ENCODE measurements around the gene DUOXA2. TPM values are rescaled to one million over a fixed set of nuclear protein-coding genes. Genes with fewer than 3 reads are reported as not detected.
A peak's percentile ranks its signal among the peaks of the same experiment; 100 is the strongest.

Gene DUOXA2
- total and polyA plus RNA-seq, 9 donors, result not detected

DNA sequence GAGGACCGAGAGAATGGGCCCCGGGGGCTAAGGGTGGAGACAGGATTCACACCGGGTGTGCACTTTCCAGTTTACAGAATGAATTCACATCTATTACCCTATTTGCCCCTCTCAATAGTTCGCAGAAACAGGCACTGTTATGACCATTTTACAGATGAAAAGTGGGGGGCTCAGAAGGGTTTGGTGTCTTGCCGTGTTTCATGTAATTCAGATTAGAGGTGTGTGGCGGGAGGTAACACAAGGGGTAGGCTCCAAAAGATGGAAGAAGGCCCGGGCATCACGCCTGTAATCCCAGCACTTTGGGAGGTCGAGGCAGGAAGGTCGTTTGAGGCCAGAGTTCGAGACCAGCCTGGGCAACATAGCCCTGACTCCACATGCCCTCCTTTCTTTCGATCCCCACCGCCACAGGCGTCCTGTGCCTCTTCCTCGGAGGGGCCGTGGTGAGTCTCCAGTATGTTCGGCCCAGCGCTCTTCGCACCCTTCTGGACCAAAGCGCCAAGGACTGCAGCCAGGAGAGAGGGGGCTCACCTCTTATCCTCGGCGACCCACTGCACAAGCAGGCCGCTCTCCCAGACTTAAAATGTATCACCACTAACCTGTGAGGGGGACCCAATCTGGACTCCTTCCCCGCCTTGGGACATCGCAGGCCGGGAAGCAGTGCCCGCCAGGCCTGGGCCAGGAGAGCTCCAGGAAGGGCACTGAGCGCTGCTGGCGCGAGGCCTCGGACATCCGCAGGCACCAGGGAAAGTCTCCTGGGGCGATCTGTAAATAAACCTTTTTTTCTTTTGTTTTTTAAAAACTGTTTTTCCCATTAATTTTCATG, 3.4 kb downstream of the DUOXA2 start:
- Histone ChIP-seq H3K27me3 (ENCODE audit: control insufficient read depth, insufficient read depth, low read length) (peaks cover 74% of the 10 kb centered on the region), H3K9me3 (replicated peaks; ENCODE audit: control insufficient read depth, low read depth, low read length) (no peaks in the 10 kb centered on the region), H3K36me3 (ENCODE audit: control insufficient read depth, insufficient read depth, low read length) (no peaks in the 10 kb centered on the region), H3K4me1 (ENCODE audit: control insufficient read depth, insufficient read depth, low read length) (peaks cover 20% of the 10 kb centered on the region), H3K27ac (ENCODE audit: low read length) (no peak overlapping the region), H3K4me3 (ENCODE audit: low read length) (no peak overlapping the region)
- WGBS (ENCODE audit: insufficient coverage), result 19% methylated on average over 19 of the region's 33 CpGs
- no peak for DNase-seq

DNA sequence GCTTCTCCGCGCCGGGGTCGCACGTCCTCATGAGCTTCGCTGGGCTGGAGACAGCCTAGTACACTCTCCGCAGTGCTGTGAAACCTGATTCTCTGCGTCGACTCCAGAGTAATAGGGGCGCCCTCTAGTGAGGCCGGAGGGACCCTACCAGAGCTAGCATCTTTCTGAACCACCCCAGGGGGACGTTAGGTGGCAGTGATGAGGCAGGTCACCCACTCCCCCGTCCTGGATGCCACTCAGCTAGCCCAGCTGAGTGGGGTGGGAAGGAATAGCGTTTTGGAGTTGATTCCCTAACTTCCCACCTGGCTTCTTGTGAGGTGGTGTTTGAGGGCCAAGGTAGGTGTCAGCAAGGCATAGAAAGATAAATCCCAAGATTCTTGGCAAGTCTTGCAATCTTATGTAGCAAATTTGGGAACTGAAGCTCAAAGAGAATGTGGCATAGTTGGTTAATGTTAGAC, 4.0 kb downstream of the DUOXA2 start:
- no peaks in the 10 kb centered on the region for H3K9me3 ChIP-seq (replicated peaks; ENCODE audit: control insufficient read depth, low read depth, low read length)
- no peak overlapping the region for H3K4me3 ChIP-seq (ENCODE audit: low read length)
- peaks cover 16% of the 10 kb centered on the region for H3K4me1 ChIP-seq (ENCODE audit: control insufficient read depth, insufficient read depth, low read length)
- peak; percentile 94 for DNase-seq
- H3K27ac ChIP-seq (ENCODE audit: low read length), result no peak overlapping the region
- 2% methylated on average over 7 of the region's 14 CpGs for WGBS (ENCODE audit: insufficient coverage)
- peaks cover 72% of the 10 kb centered on the region for H3K27me3 ChIP-seq (ENCODE audit: control insufficient read depth, insufficient read depth, low read length)
- no peaks in the 10 kb centered on the region for H3K36me3 ChIP-seq (ENCODE audit: control insufficient read depth, insufficient read depth, low read length)

DNA sequence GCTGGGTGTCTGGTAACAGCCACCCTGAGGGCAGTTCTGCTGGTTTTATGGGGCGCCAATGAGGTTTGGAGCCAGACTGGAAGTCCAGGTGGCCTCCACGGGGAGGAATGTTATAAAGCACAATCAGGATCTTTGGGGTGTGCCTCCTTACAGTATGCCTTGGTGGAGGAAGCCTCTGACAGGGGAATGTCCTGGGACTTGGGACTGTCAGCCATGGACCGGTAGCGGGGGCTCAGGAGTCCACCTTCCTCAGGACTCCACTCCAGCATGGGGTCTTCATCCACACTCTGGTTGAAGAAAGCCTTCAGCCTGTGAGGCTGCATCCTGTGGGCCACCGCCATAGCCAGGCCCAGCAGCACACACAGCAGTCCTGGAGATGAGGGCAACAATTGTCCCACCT, 4.9 kb downstream of the DUOXA2 start:
- peaks cover 16% of the 10 kb centered on the region for H3K4me1 ChIP-seq (ENCODE audit: control insufficient read depth, insufficient read depth, low read length)
- no peak overlapping the region for H3K27ac ChIP-seq (ENCODE audit: low read length)
- no peak overlapping the region for H3K4me3 ChIP-seq (ENCODE audit: low read length)
- H3K36me3 ChIP-seq (ENCODE audit: control insufficient read depth, insufficient read depth, low read length), result no peaks in the 10 kb centered on the region
- H3K27me3 ChIP-seq (ENCODE audit: control insufficient read depth, insufficient read depth, low read length), result peaks cover 64% of the 10 kb centered on the region
- H3K9me3 ChIP-seq (replicated peaks; ENCODE audit: control insufficient read depth, low read depth, low read length), result no peaks in the 10 kb centered on the region
- WGBS (ENCODE audit: insufficient coverage), result 80% methylated on average over 5 of the region's 5 CpGs
- no peak for DNase-seq

DNA sequence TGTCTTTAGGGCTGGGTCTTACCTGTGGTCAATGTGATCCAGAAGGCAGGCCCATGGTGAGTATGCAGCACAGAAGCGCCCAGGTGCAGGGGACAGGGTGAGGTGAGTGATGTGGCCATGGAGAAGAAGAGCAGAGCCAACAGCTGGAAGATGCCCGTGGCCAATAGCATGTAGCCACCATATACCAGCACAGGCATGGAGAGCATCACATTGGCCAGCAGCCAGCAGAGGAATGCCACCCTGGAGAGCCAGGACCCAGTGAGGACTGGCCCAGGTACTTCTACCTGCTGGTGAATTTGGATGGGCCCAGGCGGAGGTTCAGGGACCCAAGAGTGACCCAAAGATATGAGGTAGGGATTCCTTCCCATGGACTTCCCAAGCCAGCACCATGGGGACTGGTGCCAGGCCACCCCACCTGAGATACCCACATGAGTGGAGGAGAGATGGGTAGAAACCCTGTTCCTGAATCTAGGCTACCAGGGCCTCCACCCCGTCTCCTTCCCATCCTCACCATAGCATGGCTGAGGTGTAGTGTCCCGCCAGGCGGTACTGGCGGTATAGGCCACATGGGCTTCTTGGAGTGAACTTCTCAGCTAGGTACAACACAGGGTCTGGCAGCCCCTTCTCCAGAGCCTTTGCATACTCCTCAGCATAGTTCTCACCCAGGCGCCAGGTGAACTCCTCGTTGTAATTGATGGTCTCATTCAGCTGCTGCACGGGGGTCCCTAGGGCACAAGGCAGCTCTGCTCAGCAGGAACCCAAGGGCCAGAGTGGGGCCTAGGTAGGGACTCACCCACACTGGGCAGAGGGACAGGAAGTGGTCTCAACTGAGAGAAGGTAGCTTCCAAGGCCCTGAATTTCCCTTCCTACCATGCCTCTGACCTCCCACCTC, 6.2 kb downstream of the DUOXA2 start:
- Histone ChIP-seq H3K27me3 (ENCODE audit: control insufficient read depth, insufficient read depth, low read length) (peaks cover 57% of the 10 kb centered on the region), H3K9me3 (replicated peaks; ENCODE audit: control insufficient read depth, low read depth, low read length) (no peaks in the 10 kb centered on the region), H3K36me3 (ENCODE audit: control insufficient read depth, insufficient read depth, low read length) (no peaks in the 10 kb centered on the region), H3K4me1 (ENCODE audit: control insufficient read depth, insufficient read depth, low read length) (peaks cover 14% of the 10 kb centered on the region), H3K4me3 (ENCODE audit: low read length) (no peak overlapping the region), H3K27ac (ENCODE audit: low read length) (no peak overlapping the region)
- no peak for DNase-seq
- WGBS (ENCODE audit: insufficient coverage), result 94% methylated on average over 7 of the region's 10 CpGs

DNA sequence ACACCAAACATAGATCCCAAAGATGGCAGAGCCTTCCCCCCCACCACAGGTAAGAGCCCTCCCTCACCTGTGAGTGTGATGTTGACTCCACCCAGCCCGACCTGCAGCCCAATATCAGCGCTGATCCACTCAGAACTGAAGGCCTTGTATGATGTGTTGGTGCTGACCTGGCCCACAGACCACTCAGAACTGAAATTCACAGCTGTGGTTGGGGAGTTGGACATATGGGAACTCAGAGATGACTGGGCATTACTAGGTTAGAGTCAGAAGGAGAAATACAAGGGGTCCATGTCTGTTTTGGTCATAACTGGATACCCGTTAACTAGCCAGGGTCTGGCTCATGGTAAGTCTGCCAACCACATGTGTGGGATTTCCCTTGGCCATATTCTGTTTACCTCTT, 6.9 kb downstream of the DUOXA2 start:
- peaks cover 56% of the 10 kb centered on the region for H3K27me3 ChIP-seq (ENCODE audit: control insufficient read depth, insufficient read depth, low read length)

DNA sequence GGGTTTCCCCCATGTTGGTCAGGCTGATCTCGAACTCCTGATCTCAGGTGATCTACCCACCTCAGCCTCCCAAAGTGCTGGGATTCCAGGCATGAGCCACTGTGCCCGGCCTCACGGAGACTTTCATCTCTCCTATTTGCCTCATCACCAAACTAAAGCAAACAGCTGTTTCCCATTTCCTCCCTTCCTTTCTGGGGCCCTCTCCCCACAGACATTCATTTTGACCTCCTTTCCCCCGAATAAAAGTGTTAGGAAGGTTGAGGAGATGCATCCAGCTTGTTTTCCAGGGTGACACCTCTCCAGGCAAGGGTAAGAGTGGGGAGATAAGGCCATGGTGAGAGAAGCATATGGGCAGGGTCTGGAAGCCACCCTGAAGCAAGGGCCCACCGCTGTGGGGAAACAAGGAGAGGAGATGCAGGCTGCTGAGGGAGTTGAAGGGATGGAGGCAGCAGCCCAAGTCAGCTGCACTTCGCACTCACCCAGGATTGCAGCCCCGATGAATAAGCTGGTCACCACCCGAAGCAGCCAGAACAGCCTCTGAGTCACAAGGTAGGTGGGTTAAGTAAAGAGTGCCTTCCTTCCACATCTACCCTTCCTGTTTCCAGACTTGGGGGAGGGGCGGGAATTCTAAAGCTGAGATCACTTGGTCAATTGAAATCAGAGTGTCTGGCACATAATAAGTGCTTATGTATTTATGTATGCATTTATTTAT, 7.7 kb downstream of the DUOXA2 start:
- Histone ChIP-seq H3K27ac (ENCODE audit: low read length) (no peak overlapping the region), H3K9me3 (replicated peaks; ENCODE audit: control insufficient read depth, low read depth, low read length) (no peaks in the 10 kb centered on the region), H3K36me3 (ENCODE audit: control insufficient read depth, insufficient read depth, low read length) (no peaks in the 10 kb centered on the region), H3K4me3 (ENCODE audit: low read length) (no peak overlapping the region), H3K27me3 (ENCODE audit: control insufficient read depth, insufficient read depth, low read length) (peaks cover 48% of the 10 kb centered on the region), H3K4me1 (ENCODE audit: control insufficient read depth, insufficient read depth, low read length) (peaks cover 8% of the 10 kb centered on the region)
- DNase-seq, result no peak
- WGBS (ENCODE audit: insufficient coverage), result 56% methylated on average over 3 of the region's 9 CpGs

More for the DNA sequence above, 6.9 kb downstream of the DUOXA2 start:
- Histone ChIP-seq H3K36me3 (ENCODE audit: control insufficient read depth, insufficient read depth, low read length) (no peaks in the 10 kb centered on the region), H3K9me3 (replicated peaks; ENCODE audit: control insufficient read depth, low read depth, low read length) (no peaks in the 10 kb centered on the region), H3K27ac (ENCODE audit: low read length) (no peak overlapping the region), H3K4me3 (ENCODE audit: low read length) (no peak overlapping the region), H3K4me1 (ENCODE audit: control insufficient read depth, insufficient read depth, low read length) (peaks cover 14% of the 10 kb centered on the region)
- no CpG with 5 or more reads among the region's 3 CpGs for WGBS (ENCODE audit: insufficient coverage)
- DNase-seq, result no peak

DNA sequence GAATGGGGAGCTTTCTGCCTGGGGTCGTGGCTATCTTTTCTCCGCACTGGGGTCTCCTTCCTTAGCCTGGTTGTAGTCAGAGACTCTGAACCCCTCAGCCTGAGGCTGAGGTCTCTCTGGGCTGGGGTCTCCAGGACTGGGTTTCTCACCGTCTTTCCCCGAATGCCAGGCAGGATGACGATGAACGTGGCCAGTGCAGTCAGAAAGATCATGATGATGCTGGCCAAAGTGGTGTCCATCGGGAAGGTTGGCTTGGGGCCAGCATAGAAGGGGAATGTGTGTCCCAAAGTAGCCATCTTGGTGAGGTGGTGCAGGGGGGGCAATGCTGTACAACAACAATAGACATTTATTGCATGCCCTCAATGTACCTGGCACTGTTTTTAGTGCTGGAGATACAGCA, 8.6 kb downstream of the DUOXA2 start:
- whole genome bisulfite sequencing (ENCODE audit: insufficient coverage), result 75% methylated on average over 5 of the region's 7 CpGs
- Histone ChIP-seq H3K4me3 (ENCODE audit: low read length) (no peak overlapping the region), H3K9me3 (replicated peaks; ENCODE audit: control insufficient read depth, low read depth, low read length) (no peaks in the 10 kb centered on the region), H3K27me3 (ENCODE audit: control insufficient read depth, insufficient read depth, low read length) (peaks cover 40% of the 10 kb centered on the region), H3K27ac (ENCODE audit: low read length) (no peak overlapping the region), H3K4me1 (ENCODE audit: control insufficient read depth, insufficient read depth, low read length) (peaks cover 2% of the 10 kb centered on the region), H3K36me3 (ENCODE audit: control insufficient read depth, insufficient read depth, low read length) (no peaks in the 10 kb centered on the region)
- no peak for DNase-seq

DNA sequence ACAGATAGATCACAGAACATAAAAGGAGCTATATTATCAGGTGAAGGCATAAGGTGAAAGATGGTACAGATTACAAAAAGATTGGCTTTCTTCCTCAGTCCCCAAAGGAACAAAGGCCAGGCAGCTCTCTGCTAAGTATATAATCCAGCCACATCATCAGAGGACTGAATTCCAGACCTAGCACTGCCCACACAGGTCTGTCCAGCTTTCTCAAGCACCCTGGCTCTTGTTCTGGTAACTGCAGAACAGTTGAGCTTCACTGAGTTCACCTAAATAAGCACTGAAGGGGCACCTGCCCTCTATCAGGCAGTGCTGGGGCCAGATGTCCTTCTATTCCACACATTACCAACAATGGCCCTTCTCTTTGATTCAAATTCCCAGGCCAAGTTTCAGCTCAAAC, 9.3 kb downstream of the DUOXA2 start:
- no peak overlapping the region for H3K4me3 ChIP-seq (ENCODE audit: low read length)
- no peaks in the 10 kb centered on the region for H3K36me3 ChIP-seq (ENCODE audit: control insufficient read depth, insufficient read depth, low read length)
- H3K27ac ChIP-seq (ENCODE audit: low read length), result no peak overlapping the region
- no peaks in the 10 kb centered on the region for H3K4me1 ChIP-seq (ENCODE audit: control insufficient read depth, insufficient read depth, low read length)
- no peak for DNase-seq
- H3K9me3 ChIP-seq (replicated peaks; ENCODE audit: control insufficient read depth, low read depth, low read length), result no peaks in the 10 kb centered on the region
- peaks cover 44% of the 10 kb centered on the region for H3K27me3 ChIP-seq (ENCODE audit: control insufficient read depth, insufficient read depth, low read length)

DNA sequence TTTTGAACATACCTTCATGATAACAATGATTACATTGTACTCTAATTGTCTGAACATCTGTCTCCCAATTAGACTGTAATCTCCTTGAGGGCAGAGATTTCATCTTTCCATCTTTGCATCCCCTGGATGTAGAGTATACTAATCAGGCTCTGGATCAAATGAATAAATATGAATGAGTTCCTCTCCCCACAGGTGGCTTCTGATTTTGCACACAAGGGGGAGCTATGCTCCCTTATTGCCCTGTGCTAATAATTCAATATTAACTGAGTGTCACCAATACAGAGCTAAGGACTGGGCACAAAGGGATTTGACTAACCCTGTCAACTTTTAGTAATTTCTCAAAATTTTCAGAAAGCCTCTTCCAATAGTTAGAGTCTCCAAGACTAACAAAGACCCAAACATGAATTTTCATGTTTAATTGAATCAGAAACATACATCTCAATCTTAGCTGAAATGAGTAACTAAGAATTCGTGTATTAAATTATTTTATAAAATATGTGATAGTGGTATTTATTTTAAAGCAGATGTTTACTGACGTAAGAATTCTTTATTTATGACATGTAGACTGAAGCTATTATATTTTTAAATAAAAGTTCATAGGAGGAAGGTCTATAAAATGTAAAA, 12.5 kb downstream of the DUOXA2 start:
- Histone ChIP-seq H3K4me3 (ENCODE audit: low read length) (no peak overlapping the region), H3K27ac (ENCODE audit: low read length) (no peak overlapping the region), H3K27me3 (ENCODE audit: control insufficient read depth, insufficient read depth, low read length) (peaks cover 63% of the 10 kb centered on the region), H3K36me3 (ENCODE audit: control insufficient read depth, insufficient read depth, low read length) (no peaks in the 10 kb centered on the region), H3K9me3 (replicated peaks; ENCODE audit: control insufficient read depth, low read depth, low read length) (no peaks in the 10 kb centered on the region), H3K4me1 (ENCODE audit: control insufficient read depth, insufficient read depth, low read length) (peaks cover 8% of the 10 kb centered on the region)
- no CpG with 5 or more reads among the region's 2 CpGs for WGBS (ENCODE audit: insufficient coverage)
- no peak for DNase-seq
